Tibial nerve (tissue), 4 donors: ENCODE measurements around the gene LDHD.

Source experiments
- CTCF ChIP-seq, 5 experiments: fragments of 200-600 bp in 3 of 5; fragments of 450-650 bp in 2 of 5; sonication (generic) in 3 of 5; IDR thresholded peaks; one replicate each; pipeline ENCODE4 v1.5.1; 2016 to 2019; ENCODE audit warnings: antibody characterized with exemption in 5 of 5, mild to moderate bottlenecking in 3 of 5, moderate library complexity in 2 of 5
- EP300 ChIP-seq, 2 donors: sonication (generic); formaldehyde crosslinking; IDR thresholded peaks; one replicate each; pipeline ENCODE4 v1.6.1; 2017; ENCODE audit warnings: antibody characterized with exemption in 2 of 2, mild to moderate bottlenecking in 1 of 2
- POLR2A ChIP-seq, 2 donors: fragments of 450-650 bp; IDR thresholded peaks; one replicate each; pipeline ENCODE4 v1.6.1; 2017; ENCODE audit warnings: antibody characterized with exemption in 2 of 2, mild to moderate bottlenecking in 2 of 2, moderate library complexity in 2 of 2

GRCh38 chr16:75085556-75085955, 31.0 kb downstream of the LDHD start:
- no peak for TF ChIP-seq CTCF (IDR thresholded peaks at IDR 0.05)
- no peak for TF ChIP-seq POLR2A (IDR thresholded peaks at IDR 0.05)
- no peak for TF ChIP-seq EP300 (IDR thresholded peaks at IDR 0.05)
